PC-9 (cell line): Measurements from ENCODE around the gene SBNO1.
"Not testable (repeated sequence)": the region's sequence is repeated elsewhere in the genome, so short reads cannot be mapped to it uniquely, and the experiment has no call there.

Experiments used
- EZH2 ChIP-seq: fragments of 200-600 bp; sonication (generic); IDR thresholded peaks from 2 replicates; pipeline ENCODE4 v1.8.0; 2017; ENCODE audit warnings: antibody characterized with exemption, low read depth
- TF ChIP-seq, protein P1 (sequence below): fragments of 200-600 bp; sonication (generic); conservative IDR thresholded peaks from 2 replicates; pipeline ENCODE4 v1.6.1; 2017; ENCODE audit warnings: mixed run types, antibody characterized with exemption, mild to moderate bottlenecking, moderate library complexity

- TF ChIP-seq, protein P1, sequence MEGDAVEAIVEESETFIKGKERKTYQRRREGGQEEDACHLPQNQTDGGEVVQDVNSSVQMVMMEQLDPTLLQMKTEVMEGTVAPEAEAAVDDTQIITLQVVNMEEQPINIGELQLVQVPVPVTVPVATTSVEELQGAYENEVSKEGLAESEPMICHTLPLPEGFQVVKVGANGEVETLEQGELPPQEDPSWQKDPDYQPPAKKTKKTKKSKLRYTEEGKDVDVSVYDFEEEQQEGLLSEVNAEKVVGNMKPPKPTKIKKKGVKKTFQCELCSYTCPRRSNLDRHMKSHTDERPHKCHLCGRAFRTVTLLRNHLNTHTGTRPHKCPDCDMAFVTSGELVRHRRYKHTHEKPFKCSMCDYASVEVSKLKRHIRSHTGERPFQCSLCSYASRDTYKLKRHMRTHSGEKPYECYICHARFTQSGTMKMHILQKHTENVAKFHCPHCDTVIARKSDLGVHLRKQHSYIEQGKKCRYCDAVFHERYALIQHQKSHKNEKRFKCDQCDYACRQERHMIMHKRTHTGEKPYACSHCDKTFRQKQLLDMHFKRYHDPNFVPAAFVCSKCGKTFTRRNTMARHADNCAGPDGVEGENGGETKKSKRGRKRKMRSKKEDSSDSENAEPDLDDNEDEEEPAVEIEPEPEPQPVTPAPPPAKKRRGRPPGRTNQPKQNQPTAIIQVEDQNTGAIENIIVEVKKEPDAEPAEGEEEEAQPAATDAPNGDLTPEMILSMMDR: not testable (repeated sequence)
- TF ChIP-seq EZH2: not testable (repeated sequence)
Measured at GRCh38 chr12:123252365-123252764, 112.3 kb downstream of the SBNO1 start.
